DOHH2 (cell line): ENCODE results near the gene TXLNG.

Experiments
- H3F3A ChIP-seq: fragments of 200-600 bp; sonication (generic), shearing (Covaris generic); 2 replicates; pipeline ENCODE4 v1.6.0; 2016; ENCODE audit warnings: antibody characterized with exemption, mild to moderate bottlenecking; ENCODE audit not compliant: control insufficient read depth, insufficient read depth
- H3K27ac ChIP-seq: fragments of 200-600 bp; sonication (generic); 2 replicates; pipeline ENCODE4 v1.5.1; 2014; ENCODE audit warnings: low read depth, mild to moderate bottlenecking, low read length, moderate library complexity
- H3K27me3 ChIP-seq: fragments of 200-600 bp; sonication (generic); 2 replicates; pipeline ENCODE4 v1.6.1; 2014; ENCODE audit warnings: mild to moderate bottlenecking, low read length, mixed read lengths; ENCODE audit not compliant: control insufficient read depth
- H3K36me3 ChIP-seq: fragments of 200-600 bp; sonication (generic); 2 replicates; pipeline ENCODE4 v1.6.1; 2014; ENCODE audit warnings: mild to moderate bottlenecking, low read length, moderate library complexity, mixed read lengths; ENCODE audit not compliant: control insufficient read depth
- H3K4me1 ChIP-seq: fragments of 200-600 bp; sonication (generic); 2 replicates; pipeline ENCODE4 v1.6.1; 2014; ENCODE audit warnings: mild to moderate bottlenecking, low read length, mixed read lengths; ENCODE audit not compliant: control insufficient read depth
- H3K4me2 ChIP-seq: fragments of 200-600 bp; sonication (generic); 2 replicates; pipeline ENCODE4 v1.6.0; 2014; ENCODE audit warnings: mild to moderate bottlenecking, low read length, moderate library complexity
- H3K4me3 ChIP-seq: fragments of 200-600 bp; sonication (generic); 2 replicates; pipeline ENCODE4 v1.5.1; 2014; ENCODE audit warnings: mild to moderate bottlenecking, low read length, mixed read lengths
- H3K79me2 ChIP-seq: fragments of 200-600 bp; sonication (generic); 2 replicates; pipeline ENCODE4 v1.6.1; 2014; ENCODE audit warnings: mild to moderate bottlenecking, low read length, mixed read lengths; ENCODE audit not compliant: control insufficient read depth
- H3K9me2 ChIP-seq: fragments of 200-600 bp; sonication (generic); replicated peaks from 2 replicates; pipeline ENCODE4 v1.6.1; 2014; ENCODE audit warnings: mild to moderate bottlenecking, low read length, mixed read lengths; ENCODE audit not compliant: control insufficient read depth
- H3K9me3 ChIP-seq: fragments of 200-600 bp; sonication (generic); 2 replicates; pipeline ENCODE4 v1.6.1; 2014; ENCODE audit warnings: antibody characterized with exemption, low read length, mixed read lengths; ENCODE audit not compliant: control insufficient read depth, insufficient read depth
- H4K20me1 ChIP-seq: fragments of 200-600 bp; sonication (generic); 2 replicates; pipeline ENCODE4 v1.6.0; 2014; ENCODE audit warnings: low read depth, mild to moderate bottlenecking, antibody characterized with exemption, low read length, moderate library complexity; ENCODE audit not compliant: control insufficient read depth, insufficient read depth
- CTCF ChIP-seq: fragments of 200-600 bp; sonication (generic); IDR thresholded peaks from one replicate; pipeline ENCODE4 v1.5.1; 2014; ENCODE audit warnings: antibody characterized with exemption, mild to moderate bottlenecking, low read depth, low read length; ENCODE audit not compliant: poor library complexity, severe bottlenecking
- EZH2phosphoT487 ChIP-seq: fragments of 200-600 bp; sonication (generic); IDR thresholded peaks from 2 replicates; pipeline ENCODE4 v1.6.1; 2017; ENCODE audit warnings: borderline replicate concordance, mild to moderate bottlenecking, antibody characterized with exemption, low read length, moderate library complexity, mixed read lengths

The TXLNG gene

GRCh38 chrX:16882702-16883486, 96.6 kb downstream of the TXLNG start:
- Histone ChIP-seq H3K36me3 (no peaks in the 10 kb centered on the region), H3K4me1 (peaks cover 50% of the 10 kb centered on the region), H3K9me3 (no peaks in the 10 kb centered on the region), H3K79me2 (no peaks in the 10 kb centered on the region), H3K27ac (peak overlapping the region; percentile 83), H3K4me3 (peak overlapping the region; percentile 84), H3K4me2 (peak overlapping the region; percentile 81), H3K9me2 (no peaks in the 10 kb centered on the region), H3F3A (0 out of 2 replicates have a peak, but pooled peaks cover 2% of the 10 kb centered on the region), H4K20me1 (no peaks in the 10 kb centered on the region), H3K27me3 (no peaks in the 10 kb centered on the region)
- TF ChIP-seq CTCF (peak; percentile 67), EZH2phosphoT487 (no peak)

DNA sequence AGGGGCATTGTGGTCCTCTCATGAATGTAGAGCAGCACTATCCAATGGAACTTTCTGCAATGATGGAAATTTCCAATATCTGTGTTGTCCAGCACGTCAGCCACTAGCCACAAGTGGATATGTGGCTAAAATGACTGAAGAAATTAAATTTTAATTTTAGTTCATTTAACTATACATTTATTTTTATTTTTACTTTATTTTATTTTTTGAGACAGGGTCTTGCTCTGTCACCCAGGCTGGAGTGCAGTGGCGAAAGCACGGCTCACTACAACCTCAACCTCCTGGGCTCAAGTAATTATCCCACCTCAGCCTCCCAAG, 97.2 kb downstream of the TXLNG start:
- Histone ChIP-seq H3K4me2 (peak overlapping the region; percentile 81), H4K20me1 (no peaks in the 10 kb centered on the region), H3K79me2 (no peaks in the 10 kb centered on the region), H3K4me1 (peaks cover 46% of the 10 kb centered on the region), H3K9me3 (no peaks in the 10 kb centered on the region), H3K4me3 (peak overlapping the region; percentile 84), H3K9me2 (no peaks in the 10 kb centered on the region), H3F3A (0 out of 2 replicates have a peak, but pooled peaks cover 2% of the 10 kb centered on the region), H3K27me3 (no peaks in the 10 kb centered on the region), H3K36me3 (no peaks in the 10 kb centered on the region), H3K27ac (peak overlapping the region; percentile 83)
- TF ChIP-seq CTCF (no peak), EZH2phosphoT487 (no peak)

- Histone ChIP-seq H3K4me1 (peaks cover 46% of the 10 kb centered on the region), H3K4me3 (peak overlapping the region; percentile 56), H3K79me2 (no peaks in the 10 kb centered on the region), H3K9me2 (no peaks in the 10 kb centered on the region), H3K9me3 (no peaks in the 10 kb centered on the region), H3K4me2 (peak overlapping the region; percentile 51), H3K36me3 (no peaks in the 10 kb centered on the region), H3K27me3 (no peaks in the 10 kb centered on the region), H3F3A (0 out of 2 replicates have a peak, but pooled peaks cover 2% of the 10 kb centered on the region), H3K27ac (peak overlapping the region; percentile 49), H4K20me1 (no peaks in the 10 kb centered on the region)
- no peak for TF ChIP-seq CTCF
- TF ChIP-seq EZH2phosphoT487: no peak
Measured at GRCh38 chrX:16885628-16886027, 99.4 kb downstream of the TXLNG start.
